ENCODE measurements around the gene DLX3. TPM values are rescaled to one million over a fixed set of nuclear protein-coding genes. Genes with fewer than 3 reads are reported as not detected.

Gene DLX3
- total RNA-seq, 1 donor from 2014 or later, result not detected

- DNase-seq (ENCODE audit: missing footprints) (peak; percentile 32), ATAC-seq (no peak)
- intact Hi-C loops (cut with DNase I), result loop anchor here (5.0 kb wide), 1 partner anchor 46 kb away; the partner anchor contains the start of gene DLX3
Observed at GRCh38 chr17:49951362-49952082, 43.5 kb downstream of the DLX3 start.

GRCh38 chr17:49949634-49950033 is 45.4 kb downstream of the DLX3 start:
- DNase-seq (ENCODE audit: missing footprints) (no peak), ATAC-seq (no peak)
- intact Hi-C loops (cut with DNase I), result loop anchor here (5.0 kb wide), 1 partner anchor 48 kb away; the partner anchor contains the start of gene DLX3

GRCh38 chr17:49946964-49947584 is 48.0 kb downstream of the DLX3 start:
- DNase-seq (ENCODE audit: missing footprints) (peak; percentile 46), ATAC-seq (no peak)
- intact Hi-C loops (cut with DNase I), result no loop called here

DNA sequence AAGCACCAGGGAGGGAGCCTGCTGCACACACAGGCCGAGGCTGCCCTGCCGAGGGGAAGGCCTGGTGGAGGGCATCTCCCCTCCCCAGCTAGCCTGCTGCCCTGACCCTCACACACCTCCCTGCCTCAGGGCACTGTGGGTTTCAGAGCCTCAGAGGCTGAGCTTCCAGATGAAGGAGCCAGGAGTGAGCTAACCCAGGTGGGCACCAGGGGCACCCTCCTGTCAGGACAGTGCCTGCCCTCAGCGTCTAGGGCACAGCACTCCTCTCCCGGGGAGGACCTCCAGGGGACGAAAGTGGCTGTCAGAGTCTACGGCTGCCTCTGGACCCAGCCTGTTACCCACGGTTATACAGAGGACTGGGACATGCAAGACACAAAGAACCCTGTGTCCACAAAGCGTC is 48.8 kb downstream of the DLX3 start:
- DNase-seq (ENCODE audit: missing footprints) (no peak), ATAC-seq (no peak)
- intact Hi-C loops (cut with DNase I), result no loop called here

GRCh38 chr17:49944273-49944870 is 50.7 kb downstream of the DLX3 start:
- ATAC-seq, result no peak
- intact Hi-C loops (cut with DNase I), result no loop called here
- no peak for DNase-seq (ENCODE audit: missing footprints)

DNA sequence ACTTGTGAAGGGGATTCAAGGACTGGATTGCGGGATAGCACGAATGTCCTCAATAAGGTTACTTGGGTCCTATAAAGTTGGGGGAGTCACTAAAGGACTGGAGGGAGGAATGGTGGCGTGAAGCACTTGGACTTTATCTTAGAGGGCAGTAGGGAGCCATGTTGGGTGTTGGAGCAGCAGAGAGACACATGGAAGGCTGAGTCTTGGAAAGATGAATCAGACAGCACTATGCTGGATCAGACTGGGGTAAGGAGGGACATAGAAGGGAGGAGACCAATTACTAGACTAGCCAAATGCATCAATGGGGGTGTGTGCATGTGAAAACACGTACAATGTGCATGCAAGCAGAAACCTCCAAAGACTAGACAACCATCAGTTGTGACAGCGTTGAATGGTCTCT is 52.1 kb downstream of the DLX3 start:
- no peak for ATAC-seq
- intact Hi-C loops (cut with DNase I), result no loop called here

DNA sequence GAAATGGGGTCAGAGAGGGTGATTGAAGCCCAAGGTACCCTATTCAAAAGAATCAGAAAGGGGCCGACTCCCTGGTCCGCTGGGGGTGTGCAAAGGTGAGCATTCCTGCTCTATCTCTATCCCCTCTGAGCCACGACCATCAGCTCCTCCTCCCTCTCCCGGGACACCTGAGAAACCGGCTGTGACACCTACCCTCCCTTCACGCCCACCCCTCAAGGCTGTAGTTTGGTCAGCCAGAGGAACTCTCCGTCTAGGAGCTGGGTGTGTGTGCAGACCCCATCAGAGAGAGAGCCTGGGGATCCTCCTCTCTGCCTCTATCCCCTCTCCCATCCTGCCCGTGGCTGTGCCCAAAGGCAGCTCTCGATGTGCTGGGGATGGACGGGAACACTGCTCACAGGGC is 53.6 kb downstream of the DLX3 start:
- intact Hi-C loops (cut with DNase I), result no loop called here

More for the DNA sequence above, 52.1 kb downstream of the DLX3 start:
- no peak for DNase-seq (ENCODE audit: missing footprints)

More for the DNA sequence above, 53.6 kb downstream of the DLX3 start:
- ATAC-seq, result no peak
- DNase-seq (ENCODE audit: missing footprints), result no peak

Other genes starting within 250 kb of the DLX3 start
- gene FAM117A, start 231.1 kb downstream of the DLX3 start, total RNA-seq, result 10.3 TPM
- gene KAT7, start 206.5 kb downstream of the DLX3 start, total RNA-seq, result 45.4 TPM
- gene TAC4, start 147.2 kb downstream of the DLX3 start, total RNA-seq, result 0.43 TPM
- not detected for gene DLX4, start 26.0 kb downstream of the DLX3 start, total RNA-seq
- 16.4 TPM for gene ITGA3, start 60.9 kb upstream of the DLX3 start, total RNA-seq
- 260 TPM for gene PDK2, start 100.1 kb upstream of the DLX3 start, total RNA-seq
- 1.7 TPM for gene SAMD14, start 134.9 kb upstream of the DLX3 start, total RNA-seq
- gene PPP1R9B, start 155.5 kb upstream of the DLX3 start, total RNA-seq, result 38.4 TPM
- 151 TPM for gene SGCA, start 170.8 kb upstream of the DLX3 start, total RNA-seq
- 28.2 TPM for gene COL1A1, start 206.4 kb upstream of the DLX3 start, total RNA-seq